Fibroblast of skin of left quadriceps (primary cell): ENCODE data around the gene CDK5RAP1.

Experiments used
- DNase-seq, 2 experiments: peaks; one replicate each; pipeline ENCODE4 v3.0.0-alpha.2; 2013; ENCODE audit warnings: low read depth in 2 of 2

The CDK5RAP1 gene

GRCh38 chr20:33386673-33387072 lies 14.6 kb downstream of the CDK5RAP1 start:
- DNase-seq, result no peak

GRCh38 chr20:33377366-33377765 lies 24.0 kb downstream of the CDK5RAP1 start:
- DNase-seq, result no peak

- no peak for DNase-seq
Measured at GRCh38 chr20:33373735-33374605, 27.3 kb downstream of the CDK5RAP1 start.

- DNase-seq, result no peak
Measured at GRCh38 chr20:33372993-33373441, 28.3 kb downstream of the CDK5RAP1 start.

- DNase-seq, result no peak
Measured at GRCh38 chr20:33370291-33370690, 31.0 kb downstream of the CDK5RAP1 start.

- no peak for DNase-seq
Measured at GRCh38 chr20:33362898-33363297, 38.4 kb downstream of the CDK5RAP1 start.

- DNase-seq, result no peak
Measured at GRCh38 chr20:33359399-33360261, 41.7 kb downstream of the CDK5RAP1 start.

GRCh38 chr20:33353013-33353402 lies 48.3 kb downstream of the CDK5RAP1 start:
- no peak for DNase-seq

- no peak for DNase-seq
Measured at GRCh38 chr20:33352258-33353012, 48.9 kb downstream of the CDK5RAP1 start.

- DNase-seq, result no peak
Measured at GRCh38 chr20:33351696-33352095, 49.6 kb downstream of the CDK5RAP1 start.

GRCh38 chr20:33349493-33349892 lies 51.8 kb downstream of the CDK5RAP1 start:
- DNase-seq, result no peak

- DNase-seq, result no peak
Measured at GRCh38 chr20:33348136-33348937, 53.0 kb downstream of the CDK5RAP1 start.

GRCh38 chr20:33345342-33345741 lies 56.0 kb downstream of the CDK5RAP1 start:
- DNase-seq, result no peak

- no peak for DNase-seq
Measured at GRCh38 chr20:33343521-33343920, 57.8 kb downstream of the CDK5RAP1 start.

GRCh38 chr20:33339515-33340058 lies 61.7 kb downstream of the CDK5RAP1 start:
- DNase-seq, result no peak

- DNase-seq, result no peak
Measured at GRCh38 chr20:33338467-33339258, 62.7 kb downstream of the CDK5RAP1 start.

- no peak for DNase-seq
Measured at GRCh38 chr20:33337531-33338165, 63.7 kb downstream of the CDK5RAP1 start.

GRCh38 chr20:33337119-33337518 lies 64.2 kb downstream of the CDK5RAP1 start:
- no peak for DNase-seq

- DNase-seq, result no peak
Measured at GRCh38 chr20:33336375-33336774, 64.9 kb downstream of the CDK5RAP1 start.
